HFFc6 (cell line): ENCODE results near the gene RAB10. TPM values are rescaled to one million over a fixed set of nuclear protein-coding genes. Genes with fewer than 3 reads are reported as not detected.

Experiments
- DNase-seq: peaks from one replicate; pipeline ENCODE4 v3.0.0-alpha.2; 2018
- H3K27ac Mint-ChIP-seq: 2 replicates; pipeline ENCODE4 v1.8.0; 2020; ENCODE audit warnings: mild to moderate bottlenecking, mixed read lengths
- H3K27me3 Mint-ChIP-seq: 2 replicates; pipeline ENCODE4 v1.8.0; 2021; ENCODE audit warnings: mild to moderate bottlenecking, moderate library complexity, mixed read lengths; ENCODE audit not compliant: insufficient read depth
- H3K36me3 Mint-ChIP-seq: 2 replicates; pipeline ENCODE4 v1.8.0; 2021; ENCODE audit warnings: low read depth, mixed read lengths
- H3K4me1 Mint-ChIP-seq: 2 replicates; pipeline ENCODE4 v1.8.0; 2020; ENCODE audit warnings: low read depth, mixed read lengths
- H3K4me3 Mint-ChIP-seq: 2 replicates; pipeline ENCODE4 v1.8.0; 2020; ENCODE audit warnings: mild to moderate bottlenecking, moderate library complexity, mixed read lengths
- H3K9me3 Mint-ChIP-seq: 2 replicates; pipeline ENCODE4 v1.8.0; 2020; ENCODE audit warnings: mild to moderate bottlenecking, mixed read lengths
- total RNA-seq, 6 experiments: library from RNA; stranded (reverse); fragmentation: NEBNext Ultra II Directional; extraction: Animal tissue kit (Norgen Biotek cat#: 25700); gene quantifications; 2 replicates in 1 of 6; 3 replicates in 5 of 6; pipeline ENCODE4 v1.2.3, GENCODE V29; 2021
- TF ChIP-seq, protein P1 (sequence below): fragments of 200-600 bp; sonication (generic); IDR thresholded peaks from 2 replicates; pipeline ENCODE4 v1.5.0; 2021; ENCODE audit warnings: antibody characterized with exemption, mild to moderate bottlenecking

Gene RAB10
- total RNA-seq, 6 experiments from 2014 or later, result 133 to 144 (median 136) TPM

DNA sequence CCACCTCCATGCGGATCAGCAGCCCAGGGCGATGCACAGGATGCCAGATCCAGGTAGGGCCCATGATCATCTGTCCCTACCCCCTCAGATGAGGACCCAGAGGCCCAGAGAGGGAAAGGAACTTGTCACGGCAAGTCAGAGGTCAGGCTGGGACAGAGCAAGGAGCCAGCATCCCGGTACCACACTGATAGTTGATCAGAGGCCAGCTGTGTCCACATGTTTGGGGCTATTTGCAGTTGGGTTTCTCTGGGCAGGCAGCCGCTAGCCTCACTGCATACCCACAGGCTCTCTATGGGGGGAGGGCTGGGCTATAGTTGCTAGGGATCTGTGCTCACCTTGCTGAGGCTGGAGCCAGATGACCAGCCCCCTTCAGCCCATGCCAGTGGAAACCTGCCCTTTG is 148.6 kb downstream of the RAB10 start:
- Mint-ChIP-seq H3K4me3 (no peak overlapping the region), H3K36me3 (no peaks in the 10 kb centered on the region), H3K4me1 (no peaks in the 10 kb centered on the region), H3K27ac (no peak overlapping the region), H3K27me3 (peaks cover 15% of the 10 kb centered on the region), H3K9me3 (no peaks in the 10 kb centered on the region)
- TF ChIP-seq, protein P1, sequence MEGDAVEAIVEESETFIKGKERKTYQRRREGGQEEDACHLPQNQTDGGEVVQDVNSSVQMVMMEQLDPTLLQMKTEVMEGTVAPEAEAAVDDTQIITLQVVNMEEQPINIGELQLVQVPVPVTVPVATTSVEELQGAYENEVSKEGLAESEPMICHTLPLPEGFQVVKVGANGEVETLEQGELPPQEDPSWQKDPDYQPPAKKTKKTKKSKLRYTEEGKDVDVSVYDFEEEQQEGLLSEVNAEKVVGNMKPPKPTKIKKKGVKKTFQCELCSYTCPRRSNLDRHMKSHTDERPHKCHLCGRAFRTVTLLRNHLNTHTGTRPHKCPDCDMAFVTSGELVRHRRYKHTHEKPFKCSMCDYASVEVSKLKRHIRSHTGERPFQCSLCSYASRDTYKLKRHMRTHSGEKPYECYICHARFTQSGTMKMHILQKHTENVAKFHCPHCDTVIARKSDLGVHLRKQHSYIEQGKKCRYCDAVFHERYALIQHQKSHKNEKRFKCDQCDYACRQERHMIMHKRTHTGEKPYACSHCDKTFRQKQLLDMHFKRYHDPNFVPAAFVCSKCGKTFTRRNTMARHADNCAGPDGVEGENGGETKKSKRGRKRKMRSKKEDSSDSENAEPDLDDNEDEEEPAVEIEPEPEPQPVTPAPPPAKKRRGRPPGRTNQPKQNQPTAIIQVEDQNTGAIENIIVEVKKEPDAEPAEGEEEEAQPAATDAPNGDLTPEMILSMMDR, result no peak
- DNase-seq, result no peak

DNA sequence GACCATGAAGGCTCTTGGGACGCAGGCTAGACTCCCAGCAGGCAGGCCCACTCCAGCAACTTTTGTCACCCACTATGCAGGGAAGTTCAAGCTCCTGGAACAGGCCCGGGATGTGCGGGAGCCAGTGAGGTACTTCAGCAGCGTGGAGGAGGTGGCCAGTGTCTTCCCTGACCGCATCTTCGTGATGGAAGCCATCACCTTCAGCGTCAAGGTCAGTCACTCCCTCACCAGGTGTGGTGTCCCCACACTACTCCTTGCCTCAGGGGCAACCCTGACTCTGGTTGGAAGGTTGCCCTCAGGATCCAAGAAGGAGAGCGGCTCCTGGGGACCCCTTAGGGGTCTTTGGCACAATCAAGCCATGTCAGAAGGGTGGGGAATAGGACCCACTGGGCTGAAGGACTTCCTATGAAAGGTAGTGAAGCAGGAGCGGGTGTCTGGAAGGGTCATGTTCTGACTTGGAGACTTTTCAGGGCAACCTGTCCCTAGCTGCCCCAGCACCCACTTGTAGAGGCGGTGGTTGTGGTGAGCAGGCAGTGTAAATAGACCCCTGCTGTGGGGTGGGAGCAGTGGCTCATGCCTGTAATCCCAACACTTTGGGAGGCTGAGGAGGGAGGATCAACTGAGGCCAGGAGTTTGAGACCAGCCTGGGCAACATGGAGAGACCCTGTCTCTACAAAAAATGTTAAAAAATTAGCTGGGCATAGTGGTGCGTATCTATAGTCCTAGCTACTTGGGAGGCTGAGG is 149.2 kb downstream of the RAB10 start:
- Mint-ChIP-seq H3K4me1 (no peaks in the 10 kb centered on the region), H3K27me3 (peaks cover 15% of the 10 kb centered on the region), H3K27ac (no peak overlapping the region), H3K9me3 (no peaks in the 10 kb centered on the region), H3K4me3 (no peak overlapping the region), H3K36me3 (no peaks in the 10 kb centered on the region)
- no peak for DNase-seq
- TF ChIP-seq, protein P1, result no peak

DNA sequence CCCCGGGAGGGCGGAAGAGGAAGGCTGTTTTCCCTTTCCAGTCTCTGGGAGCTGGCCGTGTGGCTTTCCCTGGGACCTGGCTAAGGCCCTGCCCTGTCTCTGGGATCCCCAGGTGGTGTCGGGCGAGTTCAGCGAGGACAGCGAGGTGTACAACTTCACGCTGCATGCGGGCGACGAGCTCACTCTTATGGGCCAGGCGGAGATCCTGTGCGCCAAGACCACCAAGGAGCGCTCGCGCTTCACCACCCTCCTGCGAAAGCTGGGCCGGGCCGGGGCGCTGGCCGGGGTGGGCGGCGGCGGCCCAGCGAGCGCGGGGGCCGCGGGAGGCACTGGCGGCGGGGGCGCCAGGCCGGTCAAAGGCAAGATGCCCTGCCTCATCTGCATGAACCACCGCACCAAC is 150.2 kb downstream of the RAB10 start:
- Mint-ChIP-seq H3K27ac (no peak overlapping the region), H3K9me3 (no peaks in the 10 kb centered on the region), H3K4me3 (no peak overlapping the region), H3K27me3 (peaks cover 14% of the 10 kb centered on the region), H3K4me1 (no peaks in the 10 kb centered on the region), H3K36me3 (no peaks in the 10 kb centered on the region)
- DNase-seq, result no peak
- TF ChIP-seq, protein P1, result no peak

DNA sequence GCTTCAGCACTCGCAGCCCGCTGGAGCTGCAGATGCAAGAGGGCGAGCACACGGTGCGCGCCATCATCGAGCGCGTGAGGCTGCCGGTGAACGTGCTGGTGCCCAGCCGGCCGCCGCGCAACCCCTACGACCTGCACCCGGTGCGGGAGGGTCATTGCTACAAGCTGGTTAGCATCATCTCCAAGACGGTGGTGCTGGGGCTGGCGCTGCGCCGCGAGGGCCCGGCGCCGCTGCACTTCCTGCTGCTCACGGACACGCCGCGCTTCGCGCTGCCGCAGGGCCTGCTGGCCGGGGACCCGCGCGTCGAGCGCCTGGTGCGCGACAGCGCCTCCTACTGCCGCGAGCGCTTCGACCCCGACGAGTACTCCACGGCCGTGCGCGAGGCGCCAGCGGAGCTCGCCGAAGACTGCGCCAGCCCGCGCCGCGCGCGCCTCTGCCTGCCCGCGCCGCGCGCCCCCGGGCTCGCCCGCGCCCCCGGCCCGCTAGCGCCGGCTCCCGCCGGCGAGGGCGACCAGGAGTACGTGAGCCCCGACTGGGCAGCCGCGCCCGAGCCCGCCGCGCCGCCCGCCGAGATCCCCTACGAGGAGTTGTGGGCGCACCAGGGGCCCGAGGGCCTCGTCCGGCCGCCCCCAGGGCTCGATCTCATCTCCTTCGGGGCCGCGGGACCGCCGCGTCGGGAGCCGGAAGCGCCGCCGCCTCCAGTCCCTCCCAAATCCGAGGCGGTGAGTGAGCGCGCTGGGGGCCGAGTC is 150.8 kb downstream of the RAB10 start:
- H3K27me3 Mint-ChIP-seq, result peaks cover 12% of the 10 kb centered on the region
- no peaks in the 10 kb centered on the region for H3K9me3 Mint-ChIP-seq
- H3K4me3 Mint-ChIP-seq, result no peak overlapping the region
- no peak for DNase-seq
- H3K27ac Mint-ChIP-seq, result no peak overlapping the region
- H3K36me3 Mint-ChIP-seq, result no peaks in the 10 kb centered on the region
- TF ChIP-seq, protein P1, result no peak
- no peaks in the 10 kb centered on the region for H3K4me1 Mint-ChIP-seq

DNA sequence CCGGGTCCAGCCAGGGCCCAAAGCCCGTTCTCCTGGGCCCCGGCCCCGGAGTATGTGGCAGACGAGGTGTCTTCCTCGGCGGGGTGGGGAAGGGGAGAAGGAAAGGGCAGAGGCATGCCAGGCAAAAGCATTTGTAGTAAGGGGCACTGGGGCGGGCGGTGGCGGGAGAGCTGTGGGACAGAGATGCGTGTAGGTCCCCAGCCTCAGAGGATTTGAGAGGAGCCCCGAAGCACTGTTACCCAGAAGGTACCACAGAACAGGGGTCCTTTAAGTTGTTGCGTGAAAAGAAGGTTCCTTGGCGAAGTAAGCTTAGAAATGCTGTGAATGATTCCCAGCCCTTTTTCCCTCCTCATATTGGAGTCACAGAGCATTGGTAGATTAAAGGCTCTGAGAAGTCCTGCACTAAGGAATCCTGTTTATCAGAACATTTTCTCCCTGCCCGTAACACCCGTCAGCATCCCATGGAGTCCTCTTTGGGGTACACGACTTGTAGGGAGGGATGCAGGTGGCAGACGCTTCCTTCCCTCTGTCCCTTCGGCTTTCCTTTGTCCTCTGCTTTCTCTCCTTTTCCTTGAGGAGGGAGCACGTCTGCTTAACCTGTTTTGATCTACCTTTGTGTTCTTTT is 151.5 kb downstream of the RAB10 start:
- H3K9me3 Mint-ChIP-seq, result no peaks in the 10 kb centered on the region
- DNase-seq, result no peak
- no peak overlapping the region for H3K4me3 Mint-ChIP-seq
- H3K27ac Mint-ChIP-seq, result no peak overlapping the region
- no peaks in the 10 kb centered on the region for H3K36me3 Mint-ChIP-seq
- peaks cover 12% of the 10 kb centered on the region for H3K27me3 Mint-ChIP-seq
- TF ChIP-seq, protein P1, result no peak
- no peaks in the 10 kb centered on the region for H3K4me1 Mint-ChIP-seq
